Esophagus muscularis mucosa (tissue), 3 donors: Measurements from ENCODE around the gene RBL1.

ENCODE experiments used
- CTCF ChIP-seq, 3 experiments: fragments of 200-600 bp in 2 of 3; fragments of 450-650 bp in 1 of 3; sonication (generic) in 2 of 3; IDR thresholded peaks; one replicate each; pipeline ENCODE4 v1.5.1; 2017 to 2019; ENCODE audit warnings: antibody characterized with exemption in 3 of 3, mild to moderate bottlenecking in 2 of 3, moderate library complexity in 1 of 3
- POLR2A ChIP-seq: fragments of 450-650 bp; IDR thresholded peaks from one replicate; pipeline ENCODE4 v1.6.1; 2017; ENCODE audit warnings: antibody characterized with exemption, moderate library complexity, mild to moderate bottlenecking, low read depth
- POLR2AphosphoS5 ChIP-seq, 2 donors: sonication (generic); formaldehyde crosslinking; IDR thresholded peaks; one replicate each; pipeline ENCODE4 v1.6.1; 2017; ENCODE audit warnings: antibody characterized with exemption in 2 of 2

GRCh38 chr20:36984257-36984638 is 111.5 kb downstream of the RBL1 start:
- TF ChIP-seq CTCF (IDR thresholded peaks at IDR 0.05) (no peak), POLR2A (no peak), POLR2AphosphoS5 (IDR thresholded peaks at IDR 0.05) (no peak)
